Measurements from ENCODE around the gene TMEM108.

The TMEM108 gene

DNA sequence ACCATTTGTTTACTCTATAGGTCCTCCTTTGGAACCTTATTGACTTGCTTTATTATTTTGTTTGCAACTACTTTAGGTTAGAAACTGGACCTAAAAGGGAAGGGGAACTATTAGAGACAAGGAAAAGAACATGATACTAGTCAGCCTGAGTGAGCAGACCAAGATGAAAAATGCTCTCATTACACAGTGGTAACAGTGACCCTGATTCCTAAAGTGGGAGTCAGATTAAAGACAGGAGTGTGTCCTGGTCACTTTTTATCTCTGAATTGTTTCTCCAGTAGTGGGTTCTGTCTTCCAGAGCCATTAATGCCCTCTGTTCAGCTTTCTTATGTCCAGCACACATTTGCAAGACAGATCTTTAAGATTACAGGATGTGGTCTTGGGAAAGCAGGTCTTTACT is 124.1 kb downstream of the TMEM108 start:
- DNase-seq (ENCODE audit: insufficient read length, low spot score) (no peak), FAIRE-seq (peak; percentile 9)
- TF ChIP-seq POLR2A (IDR thresholded peaks at IDR 0.05; ENCODE audit: low read depth, low read length) (no peak), PAX5 (IDR thresholded peaks at IDR 0.05; ENCODE audit: insufficient read depth, low read length, severe bottlenecking) (no peak), POU2F2 (IDR thresholded peaks at IDR 0.05; ENCODE audit: low read depth, low read length) (no peak), SPI1 (IDR thresholded peaks at IDR 0.05; ENCODE audit: low read depth, low read length) (no peak), POLR2AphosphoS5 (IDR thresholded peaks at IDR 0.05; ENCODE audit: low read depth, low read length) (no peak), TAF1 (IDR thresholded peaks at IDR 0.05; ENCODE audit: low read depth, low read length) (no peak)

DNA sequence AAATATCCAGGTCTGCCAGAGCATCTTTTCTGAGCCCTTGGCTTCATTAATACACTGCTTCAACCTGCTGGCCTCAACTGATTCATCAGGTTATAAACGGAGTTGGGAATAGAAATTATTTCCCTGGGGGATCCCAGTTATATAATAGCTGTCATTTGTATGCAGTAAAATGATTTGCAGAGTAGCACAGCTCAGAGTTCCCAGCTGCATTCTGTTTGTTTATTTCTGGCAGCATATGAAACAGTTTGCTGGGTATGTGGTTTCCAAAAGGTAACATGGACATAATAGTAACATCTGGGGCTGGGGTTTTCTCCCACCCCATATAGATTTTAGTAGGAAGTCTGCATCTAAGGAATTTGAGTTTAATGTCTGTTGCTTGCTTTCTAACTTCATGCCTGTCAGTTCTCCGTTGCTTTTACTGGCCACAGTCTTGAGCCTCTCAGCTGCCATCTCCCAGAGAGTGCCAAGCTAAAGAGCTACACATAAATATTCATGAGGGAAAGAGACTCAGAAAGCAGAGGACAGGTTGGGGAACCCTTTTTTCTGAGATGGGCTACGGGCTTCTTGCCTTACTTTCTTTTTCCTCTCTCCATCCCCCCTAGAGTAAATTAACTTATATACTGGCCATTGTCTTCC is 124.6 kb downstream of the TMEM108 start:
- DNase-seq (ENCODE audit: insufficient read length, low spot score) (no peak), FAIRE-seq (no peak)
- TF ChIP-seq POLR2A (IDR thresholded peaks at IDR 0.05; ENCODE audit: low read depth, low read length) (no peak), POU2F2 (IDR thresholded peaks at IDR 0.05; ENCODE audit: low read depth, low read length) (no peak), TAF1 (IDR thresholded peaks at IDR 0.05; ENCODE audit: low read depth, low read length) (no peak), PAX5 (IDR thresholded peaks at IDR 0.05; ENCODE audit: insufficient read depth, low read length, severe bottlenecking) (no peak), SPI1 (IDR thresholded peaks at IDR 0.05; ENCODE audit: low read depth, low read length) (no peak), POLR2AphosphoS5 (IDR thresholded peaks at IDR 0.05; ENCODE audit: low read depth, low read length) (no peak)

DNA sequence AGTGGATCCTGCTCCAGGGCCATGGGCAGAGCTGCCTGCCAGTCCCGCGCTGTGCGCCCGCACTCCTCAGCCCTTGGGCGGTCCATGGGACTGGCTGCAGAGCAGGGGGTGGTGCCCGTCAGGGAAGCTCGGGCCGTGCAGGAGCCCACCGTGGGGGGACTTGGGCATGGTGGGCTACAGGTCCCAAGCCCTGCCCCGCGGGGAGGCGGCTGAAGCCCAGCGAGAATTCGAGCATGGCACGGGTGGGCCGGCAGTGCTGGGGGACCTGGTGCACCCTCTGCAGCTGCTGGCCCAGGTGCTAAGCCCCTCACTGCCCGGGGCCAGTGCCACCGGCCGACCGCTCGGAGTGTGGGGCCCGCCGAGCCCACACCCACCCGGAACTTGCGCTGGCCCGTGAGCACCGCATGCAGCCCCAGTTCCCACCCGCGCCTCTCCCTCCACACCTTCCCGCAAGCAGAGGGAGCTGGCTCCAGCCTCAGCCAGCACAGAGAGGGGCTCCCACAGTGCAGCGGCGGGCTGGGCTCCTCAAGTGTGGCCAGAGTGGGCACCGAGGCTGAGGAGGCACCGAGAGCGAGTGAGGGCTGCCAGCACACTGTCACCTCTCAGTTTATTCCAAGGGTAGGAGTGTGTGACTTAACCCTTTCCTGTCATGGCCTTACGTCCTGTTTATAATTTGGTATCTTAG is 129.3 kb downstream of the TMEM108 start:
- TF ChIP-seq PAX5 (IDR thresholded peaks at IDR 0.05; ENCODE audit: insufficient read depth, low read length, severe bottlenecking) (no peak), POLR2A (IDR thresholded peaks at IDR 0.05; ENCODE audit: low read depth, low read length) (no peak), POLR2AphosphoS5 (IDR thresholded peaks at IDR 0.05; ENCODE audit: low read depth, low read length) (no peak), TAF1 (IDR thresholded peaks at IDR 0.05; ENCODE audit: low read depth, low read length) (no peak), SPI1 (IDR thresholded peaks at IDR 0.05; ENCODE audit: low read depth, low read length) (no peak), POU2F2 (IDR thresholded peaks at IDR 0.05; ENCODE audit: low read depth, low read length) (no peak)
- FAIRE-seq = no peak

DNA sequence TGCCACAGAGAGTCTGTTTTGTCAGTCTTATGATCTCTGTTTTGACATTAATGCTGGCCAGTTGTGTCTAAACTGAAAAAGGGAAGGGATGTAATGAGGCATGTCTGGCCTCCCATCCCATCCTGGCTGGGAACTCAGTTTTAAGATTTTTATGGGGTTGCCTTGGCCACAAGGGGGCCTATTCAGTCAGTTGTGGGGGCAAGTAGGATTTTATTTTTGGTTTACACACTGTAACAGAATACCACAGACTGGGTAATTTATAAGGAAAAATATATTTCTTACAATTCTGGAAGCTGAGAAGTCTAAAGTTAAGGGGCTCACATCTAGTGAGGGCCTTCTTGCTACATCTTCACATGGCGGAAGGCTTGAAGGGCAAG is 129.8 kb downstream of the TMEM108 start:
- no peak for DNase-seq (ENCODE audit: insufficient read length, low spot score)
- TF ChIP-seq SPI1 (IDR thresholded peaks at IDR 0.05; ENCODE audit: low read depth, low read length) (no peak), POU2F2 (IDR thresholded peaks at IDR 0.05; ENCODE audit: low read depth, low read length) (no peak), POLR2AphosphoS5 (IDR thresholded peaks at IDR 0.05; ENCODE audit: low read depth, low read length) (no peak), TAF1 (IDR thresholded peaks at IDR 0.05; ENCODE audit: low read depth, low read length) (no peak), PAX5 (IDR thresholded peaks at IDR 0.05; ENCODE audit: insufficient read depth, low read length, severe bottlenecking) (no peak), POLR2A (IDR thresholded peaks at IDR 0.05; ENCODE audit: low read depth, low read length) (no peak)
- FAIRE-seq = no peak

More for the DNA sequence above, 129.3 kb downstream of the TMEM108 start:
- DNase-seq (ENCODE audit: insufficient read length, low spot score) = no peak

DNA sequence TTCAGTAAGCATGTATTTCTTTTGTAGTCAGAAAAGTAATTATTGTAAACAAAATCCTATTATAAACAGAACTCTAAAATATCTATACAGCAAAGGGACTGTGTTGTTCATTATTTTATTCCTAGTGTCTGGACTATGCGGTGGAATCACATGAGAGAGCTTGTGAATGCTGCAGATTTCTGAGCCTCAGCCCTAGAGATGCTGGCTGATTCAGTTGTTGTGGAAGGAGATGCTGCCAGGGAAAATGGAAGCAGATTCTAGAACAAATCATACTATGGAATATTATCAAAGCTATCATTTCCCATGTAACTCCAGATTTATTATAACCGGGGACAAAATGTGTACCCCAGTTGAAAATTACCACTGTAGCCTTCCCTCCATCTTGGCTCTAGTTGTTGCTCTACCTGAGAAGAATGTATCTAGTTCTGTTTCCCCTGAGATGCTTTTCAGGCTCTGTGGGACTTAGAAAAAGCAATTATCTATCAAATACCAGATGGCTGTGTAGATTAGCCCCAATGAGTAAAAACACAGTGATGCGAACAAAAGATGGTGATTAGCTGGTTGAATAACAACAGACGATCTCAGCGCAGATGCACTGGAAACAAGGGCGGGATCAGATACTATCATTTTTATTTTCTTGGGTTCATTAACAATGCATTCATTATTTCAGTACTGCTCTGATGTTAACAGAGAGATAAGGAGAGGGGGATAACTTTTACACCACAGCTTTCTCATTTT is 131.3 kb downstream of the TMEM108 start:
- TF ChIP-seq POLR2A (IDR thresholded peaks at IDR 0.05; ENCODE audit: low read depth, low read length) (no peak), POLR2AphosphoS5 (IDR thresholded peaks at IDR 0.05; ENCODE audit: low read depth, low read length) (no peak), PAX5 (IDR thresholded peaks at IDR 0.05; ENCODE audit: insufficient read depth, low read length, severe bottlenecking) (no peak), SPI1 (IDR thresholded peaks at IDR 0.05; ENCODE audit: low read depth, low read length) (no peak), POU2F2 (IDR thresholded peaks at IDR 0.05; ENCODE audit: low read depth, low read length) (no peak), TAF1 (IDR thresholded peaks at IDR 0.05; ENCODE audit: low read depth, low read length) (no peak)
- FAIRE-seq (no peak), DNase-seq (ENCODE audit: insufficient read length, low spot score) (no peak)

DNA sequence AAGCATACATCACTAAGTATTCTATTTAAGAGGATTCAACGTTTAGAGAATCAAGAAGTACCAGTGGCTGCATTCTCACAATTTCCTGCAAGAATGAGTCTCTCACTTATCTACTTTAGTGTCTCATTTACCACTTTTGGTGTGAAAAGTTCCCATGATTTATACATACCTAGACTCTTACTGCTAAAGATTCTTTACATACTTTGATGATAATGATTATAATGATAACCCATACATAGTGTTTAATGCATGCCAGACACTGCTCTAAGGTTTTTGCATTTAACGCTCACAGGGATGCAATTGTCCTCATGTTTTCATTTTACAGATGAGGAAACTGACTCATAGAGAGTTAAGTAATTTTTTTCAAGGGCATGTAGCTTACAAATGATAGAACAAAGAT is 133.6 kb downstream of the TMEM108 start:
- DNase-seq (ENCODE audit: insufficient read length, low spot score) (no peak), FAIRE-seq (no peak)
- TF ChIP-seq PAX5 (IDR thresholded peaks at IDR 0.05; ENCODE audit: insufficient read depth, low read length, severe bottlenecking) (no peak), SPI1 (IDR thresholded peaks at IDR 0.05; ENCODE audit: low read depth, low read length) (no peak), POU2F2 (IDR thresholded peaks at IDR 0.05; ENCODE audit: low read depth, low read length) (no peak), POLR2AphosphoS5 (IDR thresholded peaks at IDR 0.05; ENCODE audit: low read depth, low read length) (no peak), TAF1 (IDR thresholded peaks at IDR 0.05; ENCODE audit: low read depth, low read length) (no peak), POLR2A (IDR thresholded peaks at IDR 0.05; ENCODE audit: low read depth, low read length) (no peak)

DNA sequence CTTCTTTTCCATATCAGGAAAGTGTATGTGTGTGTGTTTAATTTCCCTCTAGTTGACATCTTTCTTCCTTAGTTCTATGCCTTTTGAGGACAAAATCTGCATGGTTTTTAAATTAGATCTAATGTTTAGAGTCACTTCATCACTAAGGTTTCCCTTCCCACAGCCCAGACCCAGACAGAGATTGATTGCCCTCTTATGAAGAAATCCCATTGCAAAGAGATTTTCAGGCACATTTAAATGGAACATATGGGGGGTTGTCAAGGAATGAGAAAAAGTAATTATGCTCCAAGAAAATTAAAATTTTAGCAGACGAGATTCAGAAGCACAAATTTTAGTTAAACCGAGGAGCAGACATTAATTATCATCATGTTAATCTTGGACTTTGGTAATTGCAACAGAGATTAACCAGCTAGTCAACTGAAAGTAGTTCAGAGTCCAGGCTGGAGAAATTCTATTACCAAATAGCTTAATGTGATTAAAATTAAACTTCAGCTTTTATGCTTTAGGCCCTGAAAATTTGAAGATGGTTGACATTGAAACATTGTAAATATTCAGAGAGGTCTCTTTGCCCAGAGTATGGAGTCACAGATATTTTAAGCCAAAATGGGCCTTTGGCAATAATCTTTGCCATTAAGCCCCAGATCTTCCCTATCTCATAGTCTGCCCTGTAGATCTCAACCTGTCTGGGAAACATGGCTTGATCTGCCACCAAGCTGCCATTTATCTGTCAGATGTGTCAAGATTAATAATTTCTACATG is 143.4 kb downstream of the TMEM108 start:
- TF ChIP-seq POLR2AphosphoS5 (IDR thresholded peaks at IDR 0.05; ENCODE audit: low read depth, low read length) (no peak), SPI1 (IDR thresholded peaks at IDR 0.05; ENCODE audit: low read depth, low read length) (no peak), PAX5 (IDR thresholded peaks at IDR 0.05; ENCODE audit: insufficient read depth, low read length, severe bottlenecking) (no peak), TAF1 (IDR thresholded peaks at IDR 0.05; ENCODE audit: low read depth, low read length) (no peak), POU2F2 (IDR thresholded peaks at IDR 0.05; ENCODE audit: low read depth, low read length) (no peak), POLR2A (IDR thresholded peaks at IDR 0.05; ENCODE audit: low read depth, low read length) (no peak)
- FAIRE-seq = no peak
- no peak for DNase-seq (ENCODE audit: insufficient read length, low spot score)

DNA sequence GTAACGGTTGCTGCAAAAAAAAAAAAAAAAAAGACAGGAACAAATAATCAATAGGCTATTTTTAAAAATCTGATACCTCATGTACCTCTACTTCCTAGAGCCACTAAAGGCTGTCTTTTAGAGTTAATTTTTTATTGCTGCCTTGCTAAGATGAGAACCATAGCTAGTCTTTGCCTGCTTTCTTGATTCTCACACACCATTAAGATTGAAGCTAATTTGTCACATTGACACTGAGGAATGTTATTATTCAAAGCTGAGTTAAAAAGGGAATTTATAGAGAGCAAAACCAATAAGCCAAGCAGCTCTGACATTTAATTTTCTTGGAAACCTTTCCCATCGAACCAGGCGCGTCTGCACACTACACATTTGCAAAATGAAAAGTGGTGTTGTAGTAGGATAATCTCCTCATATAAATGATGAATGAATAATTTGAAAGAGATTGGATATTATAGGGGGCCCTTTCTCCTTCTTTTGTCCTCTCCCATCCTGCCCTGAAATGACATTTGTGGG is 149.7 kb downstream of the TMEM108 start:
- FAIRE-seq = no peak
- TF ChIP-seq POLR2AphosphoS5 (IDR thresholded peaks at IDR 0.05; ENCODE audit: low read depth, low read length) (no peak), POU2F2 (IDR thresholded peaks at IDR 0.05; ENCODE audit: low read depth, low read length) (no peak), PAX5 (IDR thresholded peaks at IDR 0.05; ENCODE audit: insufficient read depth, low read length, severe bottlenecking) (no peak), SPI1 (IDR thresholded peaks at IDR 0.05; ENCODE audit: low read depth, low read length) (no peak), POLR2A (IDR thresholded peaks at IDR 0.05; ENCODE audit: low read depth, low read length) (no peak), TAF1 (IDR thresholded peaks at IDR 0.05; ENCODE audit: low read depth, low read length) (no peak)
- DNase-seq (ENCODE audit: insufficient read length, low spot score) = no peak
